Measurements from ENCODE around the gene MAP9.
A peak's percentile ranks its signal among the peaks of the same experiment; 100 is the strongest.

The MAP9 gene

GRCh38 chr4:155371432-155372043 lies 5.2 kb downstream of the MAP9 start:
- Histone ChIP-seq H3K9me3 (ENCODE audit: control insufficient read depth, low read length) (no peaks in the 10 kb centered on the region), H3K4me1 (no peaks in the 10 kb centered on the region), H3K4me2 (ENCODE audit: low read length) (no peak overlapping the region), H2AFZ (no peak overlapping the region), H3K27me3 (ENCODE audit: control insufficient read depth, insufficient read depth, low read length) (no peaks in the 10 kb centered on the region), H3K9ac (no peak overlapping the region), H3K36me3 (ENCODE audit: control insufficient read depth, insufficient read depth, low read length) (no peaks in the 10 kb centered on the region), H3K79me2 (no peaks in the 10 kb centered on the region), H3K4me3 (ENCODE audit: low read depth, low read length) (no peak overlapping the region), H3K27ac (no peak overlapping the region)
- peak; percentile 30 for TF ChIP-seq CTCF (IDR thresholded peaks at IDR 0.05)

- Histone ChIP-seq H2AFZ (no peak overlapping the region), H3K4me1 (no peaks in the 10 kb centered on the region), H3K9ac (no peak overlapping the region), H3K4me3 (ENCODE audit: low read depth, low read length) (no peak overlapping the region), H3K4me2 (ENCODE audit: low read length) (no peak overlapping the region), H3K79me2 (no peaks in the 10 kb centered on the region), H3K36me3 (ENCODE audit: control insufficient read depth, insufficient read depth, low read length) (no peaks in the 10 kb centered on the region), H3K9me3 (ENCODE audit: control insufficient read depth, low read length) (no peaks in the 10 kb centered on the region), H3K27ac (no peak overlapping the region), H3K27me3 (ENCODE audit: control insufficient read depth, insufficient read depth, low read length) (no peaks in the 10 kb centered on the region)
- TF ChIP-seq CTCF (IDR thresholded peaks at IDR 0.05): no peak
These were observed 9.2 kb downstream of the MAP9 start for GRCh38 chr4:155367608-155368007.

GRCh38 chr4:155353923-155354540 lies 22.7 kb downstream of the MAP9 start:
- H3K4me1 ChIP-seq: no peaks in the 10 kb centered on the region
- H3K4me3 ChIP-seq (ENCODE audit: low read depth, low read length): no peak overlapping the region
- H3K27me3 ChIP-seq (ENCODE audit: control insufficient read depth, insufficient read depth, low read length): no peaks in the 10 kb centered on the region
- no peak overlapping the region for H2AFZ ChIP-seq
- no peak overlapping the region for H3K4me2 ChIP-seq (ENCODE audit: low read length)
- H3K36me3 ChIP-seq (ENCODE audit: control insufficient read depth, insufficient read depth, low read length): peaks cover 3% of the 10 kb centered on the region
- no peak overlapping the region for H3K27ac ChIP-seq
- H3K9ac ChIP-seq: no peak overlapping the region
- no peaks in the 10 kb centered on the region for H3K79me2 ChIP-seq
- H3K9me3 ChIP-seq (ENCODE audit: control insufficient read depth, low read length): no peaks in the 10 kb centered on the region
- TF ChIP-seq CTCF (IDR thresholded peaks at IDR 0.05): peak; percentile 37

- Histone ChIP-seq H2AFZ (no peak overlapping the region), H3K9me3 (ENCODE audit: control insufficient read depth, low read length) (no peaks in the 10 kb centered on the region), H3K4me1 (no peaks in the 10 kb centered on the region), H3K79me2 (no peaks in the 10 kb centered on the region), H3K27ac (no peak overlapping the region), H3K9ac (no peak overlapping the region), H3K4me2 (ENCODE audit: low read length) (no peak overlapping the region), H3K4me3 (ENCODE audit: low read depth, low read length) (no peak overlapping the region), H3K36me3 (ENCODE audit: control insufficient read depth, insufficient read depth, low read length) (no peaks in the 10 kb centered on the region), H3K27me3 (ENCODE audit: control insufficient read depth, insufficient read depth, low read length) (no peaks in the 10 kb centered on the region)
- no peak for TF ChIP-seq CTCF (IDR thresholded peaks at IDR 0.05)
These were observed 34.6 kb downstream of the MAP9 start for GRCh38 chr4:155342142-155342541.

GRCh38 chr4:155339999-155340398 lies 36.8 kb downstream of the MAP9 start:
- Histone ChIP-seq H3K79me2 (no peaks in the 10 kb centered on the region), H3K36me3 (ENCODE audit: control insufficient read depth, insufficient read depth, low read length) (no peaks in the 10 kb centered on the region), H2AFZ (no peak overlapping the region), H3K9ac (no peak overlapping the region), H3K27ac (no peak overlapping the region), H3K4me3 (ENCODE audit: low read depth, low read length) (no peak overlapping the region), H3K27me3 (ENCODE audit: control insufficient read depth, insufficient read depth, low read length) (no peaks in the 10 kb centered on the region), H3K4me2 (ENCODE audit: low read length) (no peak overlapping the region), H3K4me1 (no peaks in the 10 kb centered on the region), H3K9me3 (ENCODE audit: control insufficient read depth, low read length) (no peaks in the 10 kb centered on the region)
- TF ChIP-seq CTCF (IDR thresholded peaks at IDR 0.05): no peak

Data from parathyroid adenoma (tissue), 2 donors.